Panc1 (cell line): ENCODE measurements around the gene OXCT2. TPM values are rescaled to one million over a fixed set of nuclear protein-coding genes. Genes with fewer than 3 reads are reported as not detected.

Experiments used
- ATAC-seq: fragments of 200-7000 bp; cut with Tn5 transposase; 2 replicates; pipeline ENCODE4 v1.9.1; 2020; ENCODE audit warnings: mild to moderate bottlenecking, moderate library complexity
- BruUV-seq: library from RNA; stranded (reverse); fragments of 400-500 nt; replicated peaks from 2 replicates; lab custom pipeline; 2021; lab: Mats Ljungman, UMichigan
- CTCF ChIA-PET: fragments of 300-600 bp; sonication (Branson Sonifier 250); formaldehyde crosslinking; loops from one replicate; lab custom pipeline; 2022; ENCODE audit warnings: antibody characterized with exemption; lab: Charles Lee
- POLR2A ChIA-PET: fragments of 300-600 bp; sonication (Branson Sonifier 250); formaldehyde crosslinking; loops from one replicate; lab custom pipeline; 2022; ENCODE audit warnings: antibody characterized with exemption; lab: Charles Lee
- DNase-seq: peaks from one replicate; pipeline ENCODE4 v3.0.0-alpha.2; 2010; ENCODE audit warnings: low read depth, low spot score
- H3K27ac ChIP-seq: 2 replicates; pipeline ENCODE4 v1.5.1; 2011; ENCODE audit warnings: mild to moderate bottlenecking, low read length, inconsistent platforms
- H3K27me3 ChIP-seq: fragments of 200-500 bp; sonication (Bioruptor generic); 2 replicates; pipeline ENCODE4 v1.6.0; 2014; ENCODE audit warnings: low read length, inconsistent platforms; ENCODE audit not compliant: control insufficient read depth, insufficient read depth
- H3K36me3 ChIP-seq: fragments of 200-500 bp; sonication (Bioruptor generic); 2 replicates; pipeline ENCODE4 v1.5.1; 2014; ENCODE audit warnings: inconsistent platforms, mild to moderate bottlenecking, low read length, moderate library complexity; ENCODE audit not compliant: control insufficient read depth, insufficient read depth
- H3K4me1 ChIP-seq: 2 replicates; pipeline ENCODE4 v1.5.1; 2011; ENCODE audit warnings: inconsistent platforms, mild to moderate bottlenecking, low read length, moderate library complexity; ENCODE audit not compliant: control insufficient read depth, insufficient read depth
- H3K4me3 ChIP-seq, 2 experiments: 2 replicates each; pipeline ENCODE4 v1.5.1; 2011 to 2012; ENCODE audit warnings: low read depth in 2 of 2, low read length in 2 of 2, mild to moderate bottlenecking in 2 of 2, inconsistent platforms in 1 of 2, moderate library complexity in 1 of 2
- H3K9me3 ChIP-seq: fragments of 200-500 bp; sonication (Bioruptor generic); 2 replicates; pipeline ENCODE4 v1.5.1; 2014; ENCODE audit warnings: low read depth, mild to moderate bottlenecking, inconsistent platforms, low read length, moderate library complexity; ENCODE audit not compliant: control insufficient read depth, insufficient read depth
- POLR2AphosphoS5 ChIP-seq: IDR thresholded peaks from 2 replicates; pipeline ENCODE4 v1.6.1; 2012; ENCODE audit warnings: mild to moderate bottlenecking, low read depth, low read length, moderate library complexity
- SIN3A ChIP-seq: IDR thresholded peaks from 2 replicates; pipeline ENCODE4 v1.6.1; 2012; ENCODE audit warnings: low read depth, mild to moderate bottlenecking, low read length, moderate library complexity, borderline replicate concordance; ENCODE audit not compliant: insufficient read depth
- TCF7L2 ChIP-seq: IDR thresholded peaks from 2 replicates; pipeline ENCODE4 v1.6.1; 2011; ENCODE audit warnings: mild to moderate bottlenecking, low read depth, low read length, inconsistent platforms
- in situ Hi-C: cut with HindIII; loops from 2 replicates; pipeline ENCODE4 v1.10.0; 2016; ENCODE audit warnings: low sequenced_read_pairs, low pct_unique_long_range_greater_than_20kb
- intact Hi-C: fragments of 100-400 bp; cut with micrococcal nuclease; formaldehyde crosslinking; loops from one replicate; pipeline ENCODE4 v1.10.0; 2022; ENCODE audit not compliant: unreplicated experiment
- total RNA-seq: library from RNA; stranded (reverse); gene quantifications from one replicate; pipeline ENCODE4 v1.2.1, GENCODE V29; 2021; ENCODE audit not compliant: unreplicated experiment
- TF ChIP-seq, protein P1 (sequence below): fragments of 450-650 bp; IDR thresholded peaks from 2 replicates; pipeline ENCODE4 v1.5.1; 2017; ENCODE audit warnings: mild to moderate bottlenecking
- TF ChIP-seq, protein P2 (sequence below), 2 experiments: IDR thresholded peaks; 2 replicates each; pipeline ENCODE4 v1.6.1; 2011 to 2012; ENCODE audit warnings: low read depth in 2 of 2, control low read depth in 1 of 2, low read length in 1 of 2, mild to moderate bottlenecking in 1 of 2, moderate library complexity in 1 of 2; ENCODE audit not compliant: insufficient read depth in 1 of 2

Gene OXCT2
- total RNA-seq, 1 experiment from 2014 or later: 1.9 TPM

DNA sequence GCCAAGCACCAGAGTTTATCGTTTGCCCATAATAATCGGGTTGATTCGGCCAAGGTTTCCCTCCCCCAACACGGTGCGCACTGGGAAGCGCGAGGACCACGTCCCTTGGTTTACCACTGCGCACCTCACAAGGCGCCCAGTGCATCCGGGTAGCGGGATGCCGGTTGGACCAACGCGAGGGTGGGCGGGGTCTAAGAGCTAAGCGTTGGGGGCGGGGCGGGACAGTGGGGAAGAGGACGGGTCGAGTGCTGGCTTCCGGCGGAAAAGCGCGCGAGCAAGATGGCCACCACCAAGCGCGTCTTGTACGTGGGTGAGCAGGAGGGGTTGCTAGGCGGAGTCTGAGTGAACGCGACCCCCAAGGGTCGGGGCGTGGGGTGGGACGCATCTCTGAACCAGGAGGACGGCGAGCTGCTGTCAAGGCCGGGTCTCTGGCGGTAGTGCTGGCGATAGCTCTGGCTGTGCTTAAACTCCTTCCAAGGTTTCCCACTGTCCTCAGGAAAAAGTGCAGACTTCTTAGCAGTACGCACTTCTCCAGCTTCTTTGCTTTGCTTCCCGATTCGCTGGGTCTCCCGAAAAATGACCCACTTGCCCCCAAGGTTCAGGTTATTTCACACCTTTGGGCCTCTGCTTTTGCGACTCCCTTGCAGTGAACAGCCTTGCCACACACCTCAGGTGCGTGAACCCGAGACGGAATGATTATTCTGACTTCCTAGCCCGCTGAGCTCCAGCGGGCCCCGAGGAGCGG, 32.4 kb downstream of the OXCT2 start, which contains the start of gene PPIE:
TSS of gene PPIE (plus strand) at position 261 of the 745 bp plus-strand sequence. CDS start at position 280, 19 bp downstream.
- in situ Hi-C loops: no loop called here
- no TSS peak for BruUV-seq
- CTCF ChIA-PET: interaction anchor here (0.6 to 0.7 kb wide), 6 partner anchors 11 to 1614 kb away, joined by 3 to 6 read pairs (median 4); no protein-coding TSS in a partner anchor

DNA sequence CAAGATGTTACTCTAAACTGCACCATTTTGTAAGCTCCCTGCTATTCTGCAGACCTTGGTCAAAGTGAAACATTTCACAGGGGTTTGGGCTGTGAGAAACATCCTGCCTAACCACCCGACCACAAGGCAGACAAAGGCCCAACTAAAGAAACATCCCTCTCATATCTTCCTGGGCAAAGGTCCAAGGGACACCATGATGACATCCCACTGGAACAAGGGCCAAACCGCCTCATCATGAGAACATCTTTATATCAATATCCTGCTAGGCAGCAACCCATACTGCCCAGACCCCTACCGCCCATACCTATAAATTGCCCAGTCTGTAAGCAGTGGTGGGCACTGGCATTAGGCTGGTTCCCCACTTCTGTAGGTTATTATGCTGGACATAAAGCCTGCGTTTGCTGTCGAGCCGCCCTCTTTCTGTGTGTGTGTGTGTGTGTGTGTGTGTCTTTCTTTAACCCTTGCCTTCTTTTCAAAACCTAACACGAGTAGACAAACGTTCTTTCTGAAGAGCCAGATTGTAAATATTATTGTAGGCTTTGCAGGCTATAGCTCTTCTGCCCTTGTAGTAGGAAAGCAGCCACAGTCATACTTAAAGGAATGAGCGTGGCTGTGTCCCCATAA, 33.5 kb downstream of the OXCT2 start:
- intact Hi-C loops: no loop called here
- ATAC-seq: no peak
- Histone ChIP-seq H3K9me3 (no peaks in the 10 kb centered on the region), H3K4me3 (no peak overlapping the region), H3K4me1 (peaks cover 5% of the 10 kb centered on the region), H3K27me3 (no peaks in the 10 kb centered on the region), H3K36me3 (peaks cover 6% of the 10 kb centered on the region), H3K27ac (no peak overlapping the region; the same call in 1 of the 2 replicates)
- ChIA-PET CTCF (no interaction called here), POLR2A (interaction anchor here (0.7 kb wide), 1 partner anchor 50 kb away, joined by 3 read pairs; no protein-coding TSS in a partner anchor)
- no peak for DNase-seq
- BruUV-seq: no TSS peak
- TF ChIP-seq, protein P1, sequence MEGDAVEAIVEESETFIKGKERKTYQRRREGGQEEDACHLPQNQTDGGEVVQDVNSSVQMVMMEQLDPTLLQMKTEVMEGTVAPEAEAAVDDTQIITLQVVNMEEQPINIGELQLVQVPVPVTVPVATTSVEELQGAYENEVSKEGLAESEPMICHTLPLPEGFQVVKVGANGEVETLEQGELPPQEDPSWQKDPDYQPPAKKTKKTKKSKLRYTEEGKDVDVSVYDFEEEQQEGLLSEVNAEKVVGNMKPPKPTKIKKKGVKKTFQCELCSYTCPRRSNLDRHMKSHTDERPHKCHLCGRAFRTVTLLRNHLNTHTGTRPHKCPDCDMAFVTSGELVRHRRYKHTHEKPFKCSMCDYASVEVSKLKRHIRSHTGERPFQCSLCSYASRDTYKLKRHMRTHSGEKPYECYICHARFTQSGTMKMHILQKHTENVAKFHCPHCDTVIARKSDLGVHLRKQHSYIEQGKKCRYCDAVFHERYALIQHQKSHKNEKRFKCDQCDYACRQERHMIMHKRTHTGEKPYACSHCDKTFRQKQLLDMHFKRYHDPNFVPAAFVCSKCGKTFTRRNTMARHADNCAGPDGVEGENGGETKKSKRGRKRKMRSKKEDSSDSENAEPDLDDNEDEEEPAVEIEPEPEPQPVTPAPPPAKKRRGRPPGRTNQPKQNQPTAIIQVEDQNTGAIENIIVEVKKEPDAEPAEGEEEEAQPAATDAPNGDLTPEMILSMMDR: no peak
- TF ChIP-seq TCF7L2: no peak
- TF ChIP-seq, protein P2, sequence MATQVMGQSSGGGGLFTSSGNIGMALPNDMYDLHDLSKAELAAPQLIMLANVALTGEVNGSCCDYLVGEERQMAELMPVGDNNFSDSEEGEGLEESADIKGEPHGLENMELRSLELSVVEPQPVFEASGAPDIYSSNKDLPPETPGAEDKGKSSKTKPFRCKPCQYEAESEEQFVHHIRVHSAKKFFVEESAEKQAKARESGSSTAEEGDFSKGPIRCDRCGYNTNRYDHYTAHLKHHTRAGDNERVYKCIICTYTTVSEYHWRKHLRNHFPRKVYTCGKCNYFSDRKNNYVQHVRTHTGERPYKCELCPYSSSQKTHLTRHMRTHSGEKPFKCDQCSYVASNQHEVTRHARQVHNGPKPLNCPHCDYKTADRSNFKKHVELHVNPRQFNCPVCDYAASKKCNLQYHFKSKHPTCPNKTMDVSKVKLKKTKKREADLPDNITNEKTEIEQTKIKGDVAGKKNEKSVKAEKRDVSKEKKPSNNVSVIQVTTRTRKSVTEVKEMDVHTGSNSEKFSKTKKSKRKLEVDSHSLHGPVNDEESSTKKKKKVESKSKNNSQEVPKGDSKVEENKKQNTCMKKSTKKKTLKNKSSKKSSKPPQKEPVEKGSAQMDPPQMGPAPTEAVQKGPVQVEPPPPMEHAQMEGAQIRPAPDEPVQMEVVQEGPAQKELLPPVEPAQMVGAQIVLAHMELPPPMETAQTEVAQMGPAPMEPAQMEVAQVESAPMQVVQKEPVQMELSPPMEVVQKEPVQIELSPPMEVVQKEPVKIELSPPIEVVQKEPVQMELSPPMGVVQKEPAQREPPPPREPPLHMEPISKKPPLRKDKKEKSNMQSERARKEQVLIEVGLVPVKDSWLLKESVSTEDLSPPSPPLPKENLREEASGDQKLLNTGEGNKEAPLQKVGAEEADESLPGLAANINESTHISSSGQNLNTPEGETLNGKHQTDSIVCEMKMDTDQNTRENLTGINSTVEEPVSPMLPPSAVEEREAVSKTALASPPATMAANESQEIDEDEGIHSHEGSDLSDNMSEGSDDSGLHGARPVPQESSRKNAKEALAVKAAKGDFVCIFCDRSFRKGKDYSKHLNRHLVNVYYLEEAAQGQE (IDR thresholded peaks at IDR 0.05; ENCODE audit: insufficient read depth in 1 of 2, low read depth in 2 of 2, low read length in 1 of 2): no peak
- no peak for TF ChIP-seq SIN3A
- TF ChIP-seq POLR2AphosphoS5: no peak
- in situ Hi-C loops: no loop called here

More for the DNA sequence above, 32.4 kb downstream of the OXCT2 start, which contains the start of gene PPIE:
- H3K27ac ChIP-seq: peak within 1 kb of the TSS; percentile 95
- ATAC-seq (peak; percentile 99), DNase-seq (peak; percentile 61)
- peak within 1 kb of the TSS; percentile 84 to 93 for H3K4me3 ChIP-seq
- peaks cover 6% of the 10 kb centered on the region for H3K36me3 ChIP-seq
- TF ChIP-seq, protein P2 (IDR thresholded peaks at IDR 0.05; ENCODE audit: insufficient read depth in 1 of 2, low read depth in 2 of 2, low read length in 1 of 2): peak in 1 of 2 experiments; percentile 62; a peak in 1 of 4 replicates
- TF ChIP-seq SIN3A: peak; percentile 59; the same call in 1 of the 2 replicates
- TF ChIP-seq, protein P1: no peak
- TF ChIP-seq POLR2AphosphoS5: peak; percentile 86
- TF ChIP-seq TCF7L2: no peak
- intact Hi-C loops: no loop called here
- H3K27me3 ChIP-seq: no peaks in the 10 kb centered on the region
- peaks cover 5% of the 10 kb centered on the region for H3K4me1 ChIP-seq
- H3K9me3 ChIP-seq: no peaks in the 10 kb centered on the region
- POLR2A ChIA-PET: interaction anchor here (0.5 to 0.7 kb wide), 10 partner anchors 11 to 301 kb away, joined by 3 to 9 read pairs (median 5); no protein-coding TSS in a partner anchor
